ENCODE results near the gene GALNT10. TPM values are rescaled to one million over a fixed set of nuclear protein-coding genes. Genes with fewer than 3 reads are reported as not detected.

GALNT10 gene
- total and polyA plus RNA-seq, 2 donors (not counting 1 experiment from before 2014, with no cell fraction given), result 18.3 to 35.8 TPM

DNA sequence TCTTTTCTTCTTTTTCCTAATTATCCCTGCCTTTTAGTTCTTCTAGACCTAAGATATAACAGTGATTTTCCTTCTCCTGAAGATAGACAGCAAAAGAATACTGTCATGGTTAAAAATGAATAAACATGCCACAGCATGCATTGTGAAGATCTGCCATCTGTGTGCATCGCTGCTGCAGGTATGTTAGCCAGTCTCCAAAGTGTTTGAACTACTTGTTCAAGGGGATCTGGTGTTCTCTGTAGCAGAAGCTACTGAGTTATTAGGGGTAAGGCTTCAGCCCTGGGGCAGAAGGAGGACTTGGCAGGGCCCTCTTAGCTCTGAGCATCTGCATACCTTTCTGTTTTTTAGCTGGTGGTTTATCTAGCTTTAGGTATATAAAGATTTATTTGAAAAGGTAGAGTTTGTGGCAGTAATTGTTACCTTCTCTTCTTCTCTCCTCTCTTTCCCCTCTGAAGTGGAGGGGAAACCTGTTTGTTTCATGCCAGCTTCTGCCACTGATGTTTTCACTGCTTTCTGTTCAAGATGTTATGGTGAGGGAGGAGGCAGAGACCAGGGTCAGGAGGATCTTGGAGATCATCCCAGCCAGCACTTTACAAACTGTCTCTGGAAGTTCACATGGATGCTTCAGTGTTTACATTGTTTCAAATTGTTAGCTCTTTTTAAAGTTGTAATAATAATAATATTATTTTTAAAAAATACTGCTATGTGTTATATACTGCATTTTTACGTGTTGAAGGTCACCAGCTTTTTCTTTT, 25.2 kb downstream of the GALNT10 start:
- DNase-seq (ENCODE audit: low read depth in 2 of 2), result no peak
- no peak for TF ChIP-seq EZH2 (IDR thresholded peaks at IDR 0.05; ENCODE audit: low read length, missing control alignments)
- TF ChIP-seq, protein P1, sequence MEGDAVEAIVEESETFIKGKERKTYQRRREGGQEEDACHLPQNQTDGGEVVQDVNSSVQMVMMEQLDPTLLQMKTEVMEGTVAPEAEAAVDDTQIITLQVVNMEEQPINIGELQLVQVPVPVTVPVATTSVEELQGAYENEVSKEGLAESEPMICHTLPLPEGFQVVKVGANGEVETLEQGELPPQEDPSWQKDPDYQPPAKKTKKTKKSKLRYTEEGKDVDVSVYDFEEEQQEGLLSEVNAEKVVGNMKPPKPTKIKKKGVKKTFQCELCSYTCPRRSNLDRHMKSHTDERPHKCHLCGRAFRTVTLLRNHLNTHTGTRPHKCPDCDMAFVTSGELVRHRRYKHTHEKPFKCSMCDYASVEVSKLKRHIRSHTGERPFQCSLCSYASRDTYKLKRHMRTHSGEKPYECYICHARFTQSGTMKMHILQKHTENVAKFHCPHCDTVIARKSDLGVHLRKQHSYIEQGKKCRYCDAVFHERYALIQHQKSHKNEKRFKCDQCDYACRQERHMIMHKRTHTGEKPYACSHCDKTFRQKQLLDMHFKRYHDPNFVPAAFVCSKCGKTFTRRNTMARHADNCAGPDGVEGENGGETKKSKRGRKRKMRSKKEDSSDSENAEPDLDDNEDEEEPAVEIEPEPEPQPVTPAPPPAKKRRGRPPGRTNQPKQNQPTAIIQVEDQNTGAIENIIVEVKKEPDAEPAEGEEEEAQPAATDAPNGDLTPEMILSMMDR (conservative IDR thresholded peaks at IDR 0.05 in 1 of 2, IDR thresholded peaks at IDR 0.05 in 1 of 2; ENCODE audit: low read depth in 1 of 2, low read length in 2 of 2), result no peak

DNA sequence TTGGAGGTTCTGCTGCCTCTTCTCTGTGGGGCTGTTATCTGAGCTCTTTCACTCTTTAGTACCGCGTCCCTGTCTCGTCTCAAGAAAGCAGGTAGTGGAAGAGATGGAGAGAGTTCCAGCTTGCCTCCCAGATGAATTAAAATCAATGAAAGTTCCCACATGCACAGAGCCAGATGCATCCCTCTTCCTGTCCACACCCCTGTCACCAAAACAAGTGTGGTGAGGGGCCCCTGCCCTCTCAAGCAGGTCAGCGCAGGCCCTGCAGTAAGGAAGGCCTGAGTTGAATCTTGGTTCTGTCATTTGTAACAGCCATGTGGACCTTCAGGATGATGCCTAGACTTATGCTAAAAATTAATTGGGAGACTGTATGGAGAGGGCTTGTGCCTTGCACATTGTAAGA, 26.9 kb downstream of the GALNT10 start:
- peaks cover 14% of the 10 kb centered on the region for H3K4me1 ChIP-seq (ENCODE audit: control insufficient read depth, extremely low read depth, insufficient read depth, low read length)
- H3K36me3 ChIP-seq (ENCODE audit: control insufficient read depth, insufficient read depth, low read length), result no peaks in the 10 kb centered on the region
- H3K27me3 ChIP-seq (ENCODE audit: control insufficient read depth, insufficient read depth, low read length), result no peaks in the 10 kb centered on the region
- no peak for DNase-seq (ENCODE audit: low read depth in 2 of 2)
- H2AFZ ChIP-seq (ENCODE audit: low read length), result no peak overlapping the region
- H3K4me2 ChIP-seq (ENCODE audit: extremely low read depth, insufficient read depth, low read length), result no peak overlapping the region
- H3K27ac ChIP-seq (ENCODE audit: insufficient read depth, low read length), result no peak overlapping the region
- H3K4me3 ChIP-seq (replicated peaks in 1 of 4; ENCODE audit: control extremely low read depth in 1 of 4, insufficient read depth in 1 of 4, low read depth in 3 of 4, low read length in 4 of 4), result no peak overlapping the region
- no peak for TF ChIP-seq EZH2 (IDR thresholded peaks at IDR 0.05; ENCODE audit: low read length, missing control alignments)
- TF ChIP-seq, protein P1 (conservative IDR thresholded peaks at IDR 0.05 in 1 of 2, IDR thresholded peaks at IDR 0.05 in 1 of 2; ENCODE audit: low read depth in 1 of 2, low read length in 2 of 2), result no peak
- no peak overlapping the region for H3K9ac ChIP-seq (ENCODE audit: insufficient read depth, low read length)
- no peaks in the 10 kb centered on the region for H3K9me3 ChIP-seq (ENCODE audit: control insufficient read depth, insufficient read depth, low read depth, low read length)
- no peaks in the 10 kb centered on the region for H4K20me1 ChIP-seq (ENCODE audit: control insufficient read depth, extremely low read depth, insufficient read depth, low read length)
- H3K79me2 ChIP-seq (ENCODE audit: control insufficient read depth, insufficient read depth, low read length), result no peaks in the 10 kb centered on the region

More for the DNA sequence above, 25.2 kb downstream of the GALNT10 start:
- H3K27me3 ChIP-seq (ENCODE audit: control insufficient read depth, insufficient read depth, low read length), result no peaks in the 10 kb centered on the region
- H3K4me2 ChIP-seq (ENCODE audit: extremely low read depth, insufficient read depth, low read length), result no peak overlapping the region
- peaks cover 6% of the 10 kb centered on the region for H3K4me1 ChIP-seq (ENCODE audit: control insufficient read depth, extremely low read depth, insufficient read depth, low read length)
- H3K36me3 ChIP-seq (ENCODE audit: control insufficient read depth, insufficient read depth, low read length), result no peaks in the 10 kb centered on the region
- no peak overlapping the region for H3K9ac ChIP-seq (ENCODE audit: insufficient read depth, low read length)
- H4K20me1 ChIP-seq (ENCODE audit: control insufficient read depth, extremely low read depth, insufficient read depth, low read length), result no peaks in the 10 kb centered on the region
- H2AFZ ChIP-seq (ENCODE audit: low read length), result no peak overlapping the region
- H3K27ac ChIP-seq (ENCODE audit: insufficient read depth, low read length), result no peak overlapping the region
- no peaks in the 10 kb centered on the region for H3K79me2 ChIP-seq (ENCODE audit: control insufficient read depth, insufficient read depth, low read length)
- no peaks in the 10 kb centered on the region for H3K9me3 ChIP-seq (ENCODE audit: control insufficient read depth, insufficient read depth, low read depth, low read length)
- no peak overlapping the region for H3K4me3 ChIP-seq (replicated peaks in 1 of 4; ENCODE audit: control extremely low read depth in 1 of 4, insufficient read depth in 1 of 4, low read depth in 3 of 4, low read length in 4 of 4)

DNA sequence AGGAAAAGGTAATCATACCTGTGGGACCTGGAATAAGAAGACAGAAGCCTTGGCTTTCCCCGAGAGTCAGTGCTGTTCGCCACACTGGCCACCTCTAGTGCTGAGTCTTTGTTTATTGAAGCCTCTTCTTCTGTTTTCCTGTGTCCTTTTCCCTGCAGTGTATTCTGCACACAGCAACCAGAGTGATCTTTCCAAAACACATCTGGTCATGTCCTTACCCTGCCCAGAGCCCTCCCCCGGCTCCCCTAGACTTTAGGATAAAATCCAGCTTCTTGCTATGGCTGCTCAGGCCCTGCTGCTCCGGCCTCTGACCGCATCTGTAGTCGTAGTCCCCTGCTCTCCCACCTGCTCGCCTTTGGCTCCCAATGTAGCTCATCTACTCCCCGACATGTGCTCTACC, 28.3 kb downstream of the GALNT10 start:
- Histone ChIP-seq H3K36me3 (ENCODE audit: control insufficient read depth, insufficient read depth, low read length) (no peaks in the 10 kb centered on the region), H3K27me3 (ENCODE audit: control insufficient read depth, insufficient read depth, low read length) (no peaks in the 10 kb centered on the region), H4K20me1 (ENCODE audit: control insufficient read depth, extremely low read depth, insufficient read depth, low read length) (no peaks in the 10 kb centered on the region), H3K4me2 (ENCODE audit: extremely low read depth, insufficient read depth, low read length) (no peak overlapping the region), H3K4me3 (replicated peaks in 1 of 4; ENCODE audit: control extremely low read depth in 1 of 4, insufficient read depth in 1 of 4, low read depth in 3 of 4, low read length in 4 of 4) (no peak overlapping the region), H2AFZ (ENCODE audit: low read length) (no peak overlapping the region), H3K9ac (ENCODE audit: insufficient read depth, low read length) (no peak overlapping the region), H3K9me3 (ENCODE audit: control insufficient read depth, insufficient read depth, low read depth, low read length) (no peaks in the 10 kb centered on the region), H3K4me1 (ENCODE audit: control insufficient read depth, extremely low read depth, insufficient read depth, low read length) (peaks cover 14% of the 10 kb centered on the region), H3K79me2 (ENCODE audit: control insufficient read depth, insufficient read depth, low read length) (peaks cover 2% of the 10 kb centered on the region), H3K27ac (ENCODE audit: insufficient read depth, low read length) (no peak overlapping the region)
- TF ChIP-seq EZH2 (IDR thresholded peaks at IDR 0.05; ENCODE audit: low read length, missing control alignments), result no peak
- TF ChIP-seq, protein P1 (conservative IDR thresholded peaks at IDR 0.05 in 1 of 2, IDR thresholded peaks at IDR 0.05 in 1 of 2; ENCODE audit: low read depth in 1 of 2, low read length in 2 of 2), result no peak
- DNase-seq (ENCODE audit: low read depth in 2 of 2), result no peak

Measured in fibroblast of lung (primary cell).